HEK293 (cell line): ENCODE results near the gene ZNF763.
A peak's percentile ranks its signal among the peaks of the same experiment; 100 is the strongest.

ENCODE experiments used
- CTCF ChIA-PET: fragments of 350-600 bp; formaldehyde crosslinking; extraction: SDS; loops from one replicate; lab custom pipeline; 2021; ENCODE audit warnings: antibody characterized with exemption; lab: Yijun Ruan, JAX
- POLR2A ChIA-PET: fragments of 300-600 bp; formaldehyde crosslinking; extraction: SDS; loops from one replicate; lab custom pipeline; 2020; ENCODE audit warnings: antibody characterized with exemption, inconsistent platforms; lab: Yijun Ruan, JAX
- H3K27ac ChIP-seq: fragments of 200-500 bp; sonication (Bioruptor generic); 2 replicates; pipeline ENCODE4 v1.5.1; 2014; ENCODE audit warnings: low read depth, low read length, control low read depth, inconsistent platforms; ENCODE audit errors: extremely low read depth
- H3K36me3 ChIP-seq, 2 experiments: fragments of 200-500 bp in 1 of 2; sonication (Bioruptor generic) in 1 of 2; 1 replicate in 1 of 2; 2 replicates in 1 of 2; pipeline ENCODE4 v1.5.1; 2014 to 2017; ENCODE audit warnings: inconsistent platforms in 2 of 2, low read length in 2 of 2; ENCODE audit not compliant: control insufficient read depth in 2 of 2, insufficient read depth in 1 of 2
- H3K4me1 ChIP-seq: fragments of 200-500 bp; sonication (Bioruptor generic); 2 replicates; pipeline ENCODE4 v1.5.1; 2014; ENCODE audit warnings: mild to moderate bottlenecking, low read length, inconsistent platforms; ENCODE audit not compliant: control insufficient read depth, insufficient read depth
- H3K4me3 ChIP-seq: 2 replicates; pipeline ENCODE4 v1.5.1; 2011; ENCODE audit warnings: low read depth, mild to moderate bottlenecking, control low read depth, low read length, moderate library complexity
- H3K9me3 ChIP-seq: fragments of 200-500 bp; sonication (Bioruptor generic); 2 replicates; pipeline ENCODE4 v1.5.1; 2014; ENCODE audit warnings: low read depth, low read length, inconsistent platforms; ENCODE audit not compliant: control insufficient read depth, insufficient read depth
- KLF1 ChIP-seq: fragments of 450-650 bp; formaldehyde crosslinking; IDR thresholded peaks from 2 replicates; pipeline ENCODE4 v1.5.1; 2016; ENCODE audit warnings: missing biosample characterization, missing genetic modification characterization
- PATZ1 ChIP-seq: fragments of 450-650 bp; formaldehyde crosslinking; IDR thresholded peaks from 2 replicates; pipeline ENCODE4 v1.5.1; 2016; ENCODE audit warnings: missing biosample characterization, missing genetic modification characterization
- PRDM6 ChIP-seq: fragments of 450-650 bp; formaldehyde crosslinking; IDR thresholded peaks from 2 replicates; pipeline ENCODE4 v1.5.1; 2017; ENCODE audit warnings: missing biosample characterization, missing genetic modification characterization
- ZBTB8A ChIP-seq: fragments of 450-650 bp; formaldehyde crosslinking; IDR thresholded peaks from 2 replicates; pipeline ENCODE4 v1.5.1; 2016; ENCODE audit warnings: missing biosample characterization, missing genetic modification characterization
- ZFP37 ChIP-seq: fragments of 450-650 bp; formaldehyde crosslinking; IDR thresholded peaks from 2 replicates; pipeline ENCODE4 v1.5.1; 2016; ENCODE audit warnings: missing biosample characterization, missing genetic modification characterization
- ZFP69B ChIP-seq: fragments of 450-650 bp; formaldehyde crosslinking; IDR thresholded peaks from 2 replicates; pipeline ENCODE4 v1.5.1; 2016; ENCODE audit warnings: missing biosample characterization, missing genetic modification characterization
- ZNF138 ChIP-seq: fragments of 450-650 bp; formaldehyde crosslinking; IDR thresholded peaks from 2 replicates; pipeline ENCODE4 v1.5.1; 2016; ENCODE audit warnings: missing biosample characterization, missing genetic modification characterization, borderline replicate concordance
- ZNF174 ChIP-seq: fragments of 450-650 bp; formaldehyde crosslinking; IDR thresholded peaks from 2 replicates; pipeline ENCODE4 v1.5.0; 2017; ENCODE audit warnings: missing biosample characterization, mild to moderate bottlenecking, missing genetic modification characterization
- ZNF23 ChIP-seq: fragments of 450-650 bp; formaldehyde crosslinking; IDR thresholded peaks from 2 replicates; pipeline ENCODE4 v1.5.1; 2016; ENCODE audit warnings: missing biosample characterization, missing genetic modification characterization, borderline replicate concordance
- ZNF274 ChIP-seq, 2 experiments: fragments of 200-500 bp in 1 of 2; fragments of 450-650 bp in 1 of 2; sonication (Bioruptor generic) in 1 of 2; formaldehyde crosslinking in 1 of 2; IDR thresholded peaks; 2 replicates each; pipeline versions ENCODE4 v1.5.1 to v1.6.1; 2014 to 2016; ENCODE audit warnings: borderline replicate concordance in 1 of 2, inconsistent platforms in 1 of 2, low read length in 1 of 2, missing biosample characterization in 1 of 2, missing genetic modification characterization in 1 of 2
- ZNF280C ChIP-seq: fragments of 450-650 bp; formaldehyde crosslinking; IDR thresholded peaks from 2 replicates; pipeline ENCODE4 v1.5.1; 2016; ENCODE audit warnings: missing biosample characterization, missing genetic modification characterization
- ZNF362 ChIP-seq: fragments of 450-650 bp; formaldehyde crosslinking; IDR thresholded peaks from 2 replicates; pipeline ENCODE4 v1.5.1; 2016; ENCODE audit warnings: missing biosample characterization, missing genetic modification characterization
- ZNF404 ChIP-seq: fragments of 450-650 bp; formaldehyde crosslinking; IDR thresholded peaks from 2 replicates; pipeline ENCODE4 v1.5.1; 2017; ENCODE audit warnings: missing biosample characterization, missing genetic modification characterization
- ZNF529 ChIP-seq: fragments of 450-650 bp; formaldehyde crosslinking; IDR thresholded peaks from 2 replicates; pipeline ENCODE4 v1.5.1; 2017; ENCODE audit warnings: missing genetic modification characterization, missing biosample characterization; ENCODE audit not compliant: insufficient replicate concordance
- ZNF530 ChIP-seq: fragments of 450-650 bp; formaldehyde crosslinking; IDR thresholded peaks from 2 replicates; pipeline ENCODE4 v1.5.1; 2016; ENCODE audit warnings: low read depth, missing biosample characterization, missing genetic modification characterization
- ZNF558 ChIP-seq: fragments of 450-650 bp; formaldehyde crosslinking; IDR thresholded peaks from 2 replicates; pipeline ENCODE4 v1.5.1; 2016; ENCODE audit warnings: missing biosample characterization, missing genetic modification characterization
- ZNF600 ChIP-seq: fragments of 450-650 bp; formaldehyde crosslinking; IDR thresholded peaks from 2 replicates; pipeline ENCODE4 v1.5.1; 2016; ENCODE audit warnings: missing biosample characterization, missing genetic modification characterization
- ZNF624 ChIP-seq: fragments of 450-650 bp; formaldehyde crosslinking; IDR thresholded peaks from 2 replicates; pipeline ENCODE4 v1.5.1; 2017; ENCODE audit warnings: missing biosample characterization, missing genetic modification characterization
- ZNF654 ChIP-seq: fragments of 450-650 bp; formaldehyde crosslinking; IDR thresholded peaks from 2 replicates; pipeline ENCODE4 v1.5.1; 2016; ENCODE audit warnings: low read depth, missing biosample characterization, missing genetic modification characterization
- ZNF76 ChIP-seq: fragments of 450-650 bp; formaldehyde crosslinking; IDR thresholded peaks from 2 replicates; pipeline ENCODE4; 2016; ENCODE audit warnings: low read depth, missing biosample characterization, missing genetic modification characterization, borderline replicate concordance
- ZNF785 ChIP-seq: fragments of 450-650 bp; formaldehyde crosslinking; IDR thresholded peaks from 2 replicates; pipeline ENCODE4 v1.5.1; 2016; ENCODE audit warnings: missing biosample characterization, missing genetic modification characterization
- ZSCAN23 ChIP-seq: fragments of 450-650 bp; formaldehyde crosslinking; IDR thresholded peaks from 2 replicates; pipeline ENCODE4 v1.5.1; 2016; ENCODE audit warnings: missing biosample characterization, missing genetic modification characterization

Gene ZNF763

GRCh38 chr19:11944656-11945055, 20.2 kb upstream of the ZNF763 start:
- no peaks in the 10 kb centered on the region for H3K4me1 ChIP-seq
- POLR2A ChIA-PET, result no interaction called here
- peaks cover 0 to 49% of the 10 kb centered on the region in 2 experiments; a peak in 1 of 3 replicates for H3K36me3 ChIP-seq
- CTCF ChIA-PET, result interaction anchor here (0.5 to 0.6 kb wide), 3 partner anchors 147 to 367 kb away, joined by 3 read pairs; partner anchors contain the start of gene ACP5
- no peak overlapping the region for H3K4me3 ChIP-seq
- no peak overlapping the region for H3K27ac ChIP-seq
- H3K9me3 ChIP-seq, result no peaks in the 10 kb centered on the region
- no peak for TF ChIP-seq PRDM6 (tag by site-specific recombination)
- no peak for TF ChIP-seq KLF1 (tag by site-specific recombination)
- no peak for TF ChIP-seq ZNF624 (tag by site-specific recombination)
- no peak for TF ChIP-seq ZNF529 (tag by site-specific recombination)
- TF ChIP-seq ZNF174 (tag by site-specific recombination), result no peak
- no peak for TF ChIP-seq PATZ1 (tag by site-specific recombination)
- no peak for TF ChIP-seq ZSCAN23
- no peak for TF ChIP-seq ZNF558 (tag by site-specific recombination)
- TF ChIP-seq ZNF280C (tag by site-specific recombination), result no peak
- TF ChIP-seq ZBTB8A (tag by site-specific recombination), result no peak
- TF ChIP-seq ZNF530 (tag by site-specific recombination), result no peak
- no peak for TF ChIP-seq ZNF785
- no peak for TF ChIP-seq ZNF404 (tag by site-specific recombination)
- no peak for TF ChIP-seq ZFP37
- no peak for TF ChIP-seq ZNF654 (tag by site-specific recombination)

- CTCF ChIA-PET, result no interaction called here
- Histone ChIP-seq H3K36me3 (peaks cover 0 to 56% of the 10 kb centered on the region in 2 experiments; a peak in 1 of 3 replicates), H3K4me1 (no peaks in the 10 kb centered on the region), H3K27ac (no peak overlapping the region), H3K9me3 (no peaks in the 10 kb centered on the region), H3K4me3 (no peak overlapping the region)
- no peak for TF ChIP-seq ZNF274 (IDR thresholded peaks at IDR 0.05; ENCODE audit: low read length)
- peak; percentile 84; the same call in 1 of the 2 replicates for TF ChIP-seq ZNF274 (tag by site-specific recombination; IDR thresholded peaks at IDR 0.05; ENCODE audit: borderline replicate concordance)
- TF ChIP-seq ZFP69B (tag by site-specific recombination), result no peak
- no peak for TF ChIP-seq ZNF76
- no peak for TF ChIP-seq ZNF23 (tag by site-specific recombination)
- no peak for TF ChIP-seq ZNF529 (tag by site-specific recombination)
- no peak for TF ChIP-seq ZNF600
- no peak for TF ChIP-seq ZNF138 (tag by site-specific recombination)
- TF ChIP-seq ZNF362 (tag by site-specific recombination), result no peak
- POLR2A ChIA-PET, result no interaction called here
Measured at GRCh38 chr19:11948646-11949045, 16.2 kb upstream of the ZNF763 start.
